CD4-positive, alpha-beta T cell treated with Interleukin-17A for 1 hour (primary cell): Measurements from ENCODE around the gene FSTL5.

Experiments
- DNase-seq: peaks from one replicate; pipeline ENCODE4 v3.0.0-alpha.2; 2020

Gene FSTL5

GRCh38 chr4:161428180-161428965, 735.4 kb downstream of the FSTL5 start:
- no peak for DNase-seq

DNA sequence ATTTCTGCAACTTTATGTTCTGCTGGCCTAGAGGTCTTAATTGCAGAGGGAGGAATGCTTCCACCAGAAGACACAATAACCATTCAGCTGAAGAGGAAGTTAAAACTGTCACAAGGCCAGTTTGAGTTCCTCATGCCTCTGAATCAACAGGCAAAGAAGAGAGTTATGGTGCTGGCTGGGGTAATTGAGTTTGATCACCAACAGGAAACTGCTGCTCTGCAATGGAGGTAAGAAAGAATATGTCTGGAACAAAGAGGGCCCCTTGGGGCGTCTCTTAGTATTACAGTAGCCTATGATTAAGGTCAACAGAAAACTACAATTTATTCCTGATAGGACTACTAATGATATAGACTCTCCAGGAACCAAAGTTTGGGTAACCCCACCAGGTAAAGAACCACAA, 744.0 kb downstream of the FSTL5 start:
- DNase-seq, result no peak

GRCh38 chr4:161411901-161412300, 751.9 kb downstream of the FSTL5 start:
- DNase-seq, result no peak

DNA sequence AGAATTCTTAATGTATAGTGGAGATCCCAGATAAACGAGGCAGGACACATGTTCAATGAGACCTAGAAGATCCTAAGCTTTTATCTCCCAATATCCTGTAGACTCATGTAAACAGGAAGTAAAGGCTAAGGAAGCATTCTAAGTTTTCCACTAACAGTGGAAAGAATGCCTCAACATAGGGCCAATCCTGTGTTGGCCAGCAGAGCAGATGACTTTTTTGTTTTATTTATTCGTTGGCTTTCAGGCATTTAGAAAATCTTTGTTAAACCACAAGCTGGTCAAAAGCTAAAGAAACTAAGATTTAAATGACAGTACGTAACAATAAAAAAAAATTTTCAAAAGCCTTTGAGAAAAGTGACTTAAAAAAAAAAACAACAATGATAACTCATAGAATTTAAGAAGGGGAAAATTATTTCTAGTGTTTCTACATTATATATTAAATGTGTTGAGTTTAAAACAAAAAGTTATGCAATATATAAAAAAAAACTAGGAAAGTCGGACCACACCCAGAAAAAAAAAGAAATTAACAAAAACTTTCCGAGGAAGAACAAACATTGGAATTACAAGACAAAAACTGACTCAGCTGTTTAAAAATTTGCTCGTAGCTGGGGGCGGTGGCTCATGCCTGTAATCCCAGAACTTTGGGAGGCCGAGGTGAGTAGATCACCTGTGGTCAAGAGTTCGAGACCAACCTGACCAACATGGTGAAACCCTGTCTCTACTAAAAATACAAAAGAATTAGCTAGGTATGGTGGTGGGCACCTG, 759.3 kb downstream of the FSTL5 start:
- DNase-seq, result no peak

GRCh38 chr4:161403781-161404180, 760.0 kb downstream of the FSTL5 start:
- no peak for DNase-seq

GRCh38 chr4:161393602-161394001, 770.2 kb downstream of the FSTL5 start:
- DNase-seq, result no peak

GRCh38 chr4:161382655-161383054, 781.1 kb downstream of the FSTL5 start:
- no peak for DNase-seq

DNA sequence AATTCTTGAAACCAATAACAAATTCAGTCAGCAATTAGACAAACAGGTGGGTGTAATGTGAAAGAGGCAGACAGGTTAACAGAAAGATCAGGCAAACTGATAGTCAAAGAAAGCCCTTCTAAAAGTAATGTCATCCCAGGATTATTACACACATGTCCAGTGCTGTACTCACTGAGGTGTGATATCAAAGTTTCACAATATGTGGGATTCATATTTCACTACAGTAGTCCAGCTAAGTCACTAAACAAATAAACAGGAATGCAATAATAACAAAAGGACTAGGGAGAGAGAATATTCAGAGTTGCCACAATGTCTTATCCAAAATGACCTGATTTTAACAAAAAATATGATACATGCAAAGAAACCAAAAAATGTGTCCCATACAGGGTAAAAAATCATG, 787.5 kb downstream of the FSTL5 start:
- DNase-seq, result no peak

- no peak for DNase-seq
Observed at GRCh38 chr4:161364681-161365080, 799.1 kb downstream of the FSTL5 start.

- DNase-seq, result no peak
Observed at GRCh38 chr4:161360982-161361381, 802.8 kb downstream of the FSTL5 start.

- no peak for DNase-seq
Observed at GRCh38 chr4:161359491-161359890, 804.3 kb downstream of the FSTL5 start.

DNA sequence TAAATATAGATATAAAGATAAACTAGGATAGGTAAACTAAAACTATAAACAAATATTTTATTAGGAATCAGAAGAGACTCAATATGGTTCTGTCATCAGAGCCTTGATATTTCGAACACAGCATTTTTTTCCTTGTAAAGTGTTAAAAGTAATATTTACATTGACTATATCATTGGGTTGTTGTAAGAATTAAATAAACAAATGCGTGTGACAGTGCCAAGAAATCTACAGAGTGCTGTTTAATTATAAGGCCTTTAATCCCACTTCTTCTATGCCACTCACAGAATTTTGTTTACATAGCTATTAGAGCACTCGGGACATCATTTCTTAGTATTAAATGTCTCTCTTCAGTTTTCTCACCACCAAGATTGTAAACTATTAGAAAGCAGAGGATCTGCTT, 807.4 kb downstream of the FSTL5 start:
- DNase-seq, result no peak

DNA sequence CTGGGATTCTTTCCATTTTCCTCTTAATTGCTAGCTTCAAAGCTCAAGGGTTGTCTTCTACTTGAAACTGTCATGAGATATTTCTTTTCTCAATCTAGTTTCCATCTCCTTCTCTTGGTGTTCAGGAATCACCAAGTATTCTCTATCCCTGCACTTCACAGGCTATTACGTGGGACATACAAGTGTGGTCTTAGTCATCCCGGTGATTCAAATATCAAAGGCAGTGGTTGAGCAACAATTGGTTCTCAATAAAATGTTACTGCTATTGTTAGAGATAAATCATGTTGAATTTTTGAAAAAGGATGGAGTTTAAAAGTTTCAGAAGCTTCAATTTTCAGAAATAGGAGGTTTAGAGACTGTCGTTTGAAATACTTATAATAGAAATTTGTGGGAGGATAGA, 812.9 kb downstream of the FSTL5 start:
- DNase-seq, result no peak

GRCh38 chr4:161345741-161346140, 818.1 kb downstream of the FSTL5 start:
- DNase-seq, result no peak

DNA sequence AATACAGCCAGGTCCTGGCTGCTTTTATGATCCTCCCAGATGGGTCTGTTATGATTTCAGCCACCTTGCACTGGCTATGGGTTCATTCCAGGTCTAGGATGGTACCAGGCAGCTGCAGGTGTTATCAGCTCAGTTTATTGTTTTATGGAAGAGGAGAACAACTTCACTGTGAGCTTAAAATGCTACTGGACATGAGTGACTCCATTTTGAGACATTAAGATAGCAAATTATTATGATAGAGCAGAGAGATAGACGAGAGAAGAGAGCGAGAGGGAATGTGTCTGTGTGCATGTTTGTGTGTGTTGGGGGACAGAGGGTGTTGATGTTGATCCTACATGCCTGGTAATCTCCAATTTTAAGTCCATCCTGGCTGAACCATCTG, 820.2 kb downstream of the FSTL5 start:
- no peak for DNase-seq

GRCh38 chr4:161342881-161343568, 820.8 kb downstream of the FSTL5 start:
- no peak for DNase-seq

GRCh38 chr4:161336621-161337020, 827.2 kb downstream of the FSTL5 start:
- DNase-seq, result no peak

DNA sequence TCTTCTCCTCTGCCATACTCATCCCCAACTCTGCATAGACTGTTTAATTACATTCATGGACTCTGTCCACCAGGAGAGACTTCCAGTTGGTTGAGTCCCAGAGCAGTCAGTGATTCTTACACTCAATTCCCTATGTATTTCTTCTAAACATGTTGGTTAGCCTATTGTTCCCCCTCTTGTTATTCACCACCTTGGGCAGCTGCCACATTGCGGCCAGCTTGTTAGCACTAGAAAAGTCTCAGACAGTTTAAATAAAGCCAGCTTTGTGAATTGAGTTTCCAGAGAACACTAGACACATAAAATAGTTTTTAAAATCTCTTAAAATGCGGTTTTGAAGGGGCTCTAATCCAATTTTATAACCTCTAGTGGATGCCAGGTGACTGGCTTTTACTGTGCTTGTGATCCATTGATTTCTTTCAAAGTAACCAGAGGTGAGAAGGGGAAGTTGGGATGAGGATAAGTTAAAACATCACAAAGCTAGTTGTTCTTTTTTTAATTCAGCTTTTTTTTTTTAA, 827.7 kb downstream of the FSTL5 start:
- no peak for DNase-seq
